Brain pericyte (primary cell): ENCODE results near the gene IZUMO2.
"Not testable (repeated sequence)": the region's sequence is repeated elsewhere in the genome, so short reads cannot be mapped to it uniquely, and the experiment has no call there.

ENCODE experiments used
- DNase-seq: peaks from one replicate; pipeline ENCODE4 v3.0.0-alpha.2; 2012; ENCODE audit warnings: low read depth, low spot score

IZUMO2 gene

DNA sequence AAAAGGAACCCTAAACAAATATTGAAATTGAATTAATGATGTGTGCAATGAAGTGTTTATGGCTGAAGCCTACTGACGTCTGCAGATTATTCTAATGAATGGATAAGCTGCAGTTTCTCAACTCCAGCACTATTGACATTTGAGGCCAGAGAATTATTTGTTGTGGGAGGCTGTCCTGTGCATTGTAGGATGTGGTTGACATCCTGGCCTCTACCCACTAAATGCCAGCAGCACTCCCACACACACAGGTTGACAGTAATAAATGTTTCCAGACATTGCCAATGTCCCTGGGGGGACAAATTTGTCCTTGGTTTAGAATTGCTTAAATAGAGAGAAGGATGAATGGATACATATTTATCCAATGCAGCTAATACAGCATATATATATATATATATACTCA is 21.1 kb upstream of the IZUMO2 start:
- no peak for DNase-seq

DNA sequence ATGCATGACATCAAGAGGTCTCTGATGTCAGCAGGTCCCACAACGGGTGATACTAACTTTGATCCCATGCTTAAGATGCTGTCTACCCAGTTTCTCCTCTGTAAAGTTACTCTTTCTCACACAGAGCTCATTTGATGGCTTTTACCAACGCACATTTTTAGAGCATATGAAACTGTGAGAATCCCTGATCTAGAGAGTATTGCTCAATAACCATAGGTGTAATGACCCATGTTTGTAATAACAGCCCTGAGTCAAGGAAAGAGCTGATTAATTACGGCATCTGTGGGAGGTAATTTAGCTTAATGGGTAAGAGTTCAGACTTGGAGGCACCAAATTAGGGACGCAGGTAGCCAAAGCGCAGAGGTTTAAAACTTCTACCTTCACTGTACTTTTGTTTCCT is 18.0 kb upstream of the IZUMO2 start:
- no peak for DNase-seq

DNA sequence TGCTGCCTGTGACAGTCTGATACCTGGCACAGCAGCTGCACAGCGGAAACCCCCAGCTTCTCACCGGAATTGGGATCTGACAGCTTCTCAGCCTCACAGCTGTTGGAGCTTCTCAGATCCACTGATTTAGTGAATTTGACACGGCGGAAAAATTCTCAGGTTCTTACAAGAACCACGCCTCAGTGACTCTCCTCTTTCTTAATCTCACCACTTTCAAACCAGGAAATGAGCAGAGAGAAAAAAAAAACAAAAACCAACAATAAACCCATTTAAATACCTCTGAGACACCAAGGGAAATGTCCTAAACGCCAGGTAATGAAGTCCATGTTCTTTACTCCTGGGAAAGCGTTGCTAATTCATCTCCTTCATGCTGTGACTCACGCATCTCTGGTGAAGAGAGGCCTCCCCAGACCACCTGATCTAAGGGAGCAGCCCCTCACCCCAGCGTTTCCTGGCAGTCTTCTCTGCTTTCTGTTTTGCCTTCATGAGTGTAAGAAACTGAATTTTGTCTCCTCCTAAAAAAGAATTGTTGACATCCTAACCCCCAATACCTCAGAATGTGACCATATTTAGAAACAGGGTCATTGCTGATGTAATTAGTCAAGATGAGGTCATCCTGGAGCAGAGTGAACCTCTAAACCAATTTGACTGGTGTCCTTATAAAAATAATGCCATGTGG is 15.9 kb upstream of the IZUMO2 start:
- DNase-seq: no peak

DNA sequence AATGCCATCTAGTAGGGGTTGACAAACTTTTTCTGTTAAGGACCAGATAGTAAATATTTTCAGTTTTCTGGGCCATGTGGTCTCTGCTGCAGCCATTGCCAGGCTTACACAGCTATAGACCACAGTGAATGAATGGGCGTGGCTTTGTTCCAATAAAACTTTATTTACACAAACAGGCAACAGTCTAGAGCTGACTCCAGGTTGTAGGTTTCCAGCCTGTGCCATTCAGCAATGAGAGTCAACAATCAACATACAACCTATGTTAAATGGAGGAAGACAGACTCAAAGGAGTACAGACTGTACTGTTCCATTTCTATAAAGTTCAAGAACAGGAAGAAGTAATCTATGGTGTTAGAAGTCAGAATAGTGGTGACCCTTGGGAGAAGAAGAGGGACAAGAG is 15.2 kb upstream of the IZUMO2 start:
- no peak for DNase-seq

DNA sequence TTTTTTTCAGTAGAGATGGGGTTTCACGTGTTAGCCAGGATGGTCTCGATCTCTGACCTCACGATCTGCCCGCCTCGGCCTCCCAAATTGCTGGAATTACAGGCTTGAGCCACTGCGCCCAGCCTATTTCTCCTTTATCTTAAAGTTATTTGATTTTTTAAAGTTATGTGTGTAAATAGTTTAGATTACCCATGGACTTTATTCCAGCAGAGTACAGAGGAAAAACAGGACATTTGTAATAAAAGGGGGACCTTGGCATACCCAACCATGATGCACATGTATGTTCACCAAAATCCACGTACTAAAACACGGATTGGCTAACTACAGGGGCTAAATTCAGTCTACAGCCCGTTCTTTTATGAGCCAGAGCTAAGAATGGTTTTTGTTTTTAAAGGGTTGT is 13.7 kb upstream of the IZUMO2 start:
- no peak for DNase-seq

DNA sequence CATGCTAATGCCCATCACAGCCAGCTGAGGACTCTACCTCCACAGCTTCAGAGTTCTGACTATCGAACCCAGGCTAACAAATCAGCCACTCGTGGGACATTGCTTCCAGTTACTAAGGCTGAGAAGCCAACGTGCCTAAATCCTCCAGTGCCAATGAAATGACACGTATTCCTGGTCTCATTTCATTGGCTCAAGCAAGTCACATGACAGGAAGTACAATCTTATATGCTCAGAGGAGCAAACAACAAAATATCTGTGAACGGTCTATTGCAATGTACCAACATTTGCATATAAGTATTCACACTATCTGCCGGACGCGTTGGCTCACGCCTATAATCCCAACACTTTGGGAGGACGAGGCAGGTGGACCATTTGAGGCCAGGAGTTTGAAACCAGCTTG is 12.8 kb upstream of the IZUMO2 start:
- no peak for DNase-seq

DNA sequence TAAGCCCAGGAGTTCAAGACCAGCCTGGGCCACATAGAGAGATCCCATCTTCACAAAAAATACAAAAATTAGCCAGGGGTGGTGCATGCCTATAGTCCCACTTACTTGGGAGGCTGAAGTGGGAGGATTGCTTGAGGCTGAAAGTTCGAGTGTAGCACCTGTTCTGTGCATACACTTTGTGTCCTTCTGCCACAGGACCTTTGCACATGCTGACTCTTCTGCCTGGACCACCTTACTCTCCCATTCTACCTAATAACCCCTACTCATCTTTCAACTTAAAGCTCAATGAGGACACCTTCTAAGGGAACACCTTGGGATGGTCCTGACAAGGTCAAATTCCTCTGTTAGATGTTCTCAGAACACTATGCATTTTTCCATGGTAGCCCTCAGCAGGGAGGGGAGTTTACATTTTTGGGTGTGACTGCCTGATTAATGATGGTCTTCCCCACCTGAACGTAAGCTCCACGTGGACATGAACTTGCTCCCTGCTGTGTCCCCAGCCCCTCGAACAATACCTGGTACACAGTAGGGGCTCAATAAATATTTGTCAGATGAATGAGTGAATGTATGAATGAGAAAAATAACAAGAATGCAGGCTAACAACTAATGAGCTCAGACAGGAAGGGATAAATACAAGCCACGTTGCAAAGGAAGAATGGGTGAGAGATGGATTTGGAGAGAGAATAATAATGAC is 11.2 kb upstream of the IZUMO2 start:
- no peak for DNase-seq

DNA sequence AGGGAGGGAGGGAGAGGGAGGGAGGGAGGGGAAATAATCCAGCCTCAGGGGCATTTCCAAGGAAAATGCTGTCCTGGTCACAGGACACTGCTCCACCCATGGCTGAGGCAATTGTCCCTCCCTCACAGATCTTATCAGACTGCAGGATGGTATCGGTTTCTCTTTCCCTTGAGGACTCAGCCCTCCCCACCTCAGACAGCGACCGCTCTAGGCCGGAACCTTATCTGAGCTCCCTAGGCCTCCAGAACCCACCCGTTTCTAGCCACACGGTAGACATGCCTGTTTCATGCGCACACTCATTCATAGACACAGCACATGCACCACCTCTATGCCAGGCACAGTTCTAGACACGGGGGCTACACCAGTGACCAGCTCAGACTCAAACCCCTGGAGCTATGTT is 10.0 kb upstream of the IZUMO2 start:
- no peak for DNase-seq

DNA sequence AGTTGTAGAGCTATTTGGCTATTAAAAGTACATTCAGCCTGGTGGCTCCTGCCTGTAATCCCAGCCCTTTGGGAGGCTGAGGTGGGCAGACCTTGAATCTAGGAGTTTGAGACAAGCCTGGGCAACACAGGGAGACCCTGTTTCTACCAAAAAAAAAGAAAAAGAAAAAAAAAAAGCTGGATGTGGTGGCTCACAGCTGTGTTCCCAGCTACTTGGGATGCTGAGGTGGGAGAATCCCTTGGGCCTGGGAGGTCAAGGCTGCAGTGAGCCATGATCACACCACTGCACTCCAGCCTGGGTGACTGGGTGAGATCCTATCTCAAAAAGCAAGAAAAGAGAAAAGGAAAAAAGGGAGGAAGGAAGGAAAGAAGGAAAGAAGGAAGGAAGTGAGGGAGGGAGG is 9.6 kb upstream of the IZUMO2 start:
- DNase-seq: no peak

DNA sequence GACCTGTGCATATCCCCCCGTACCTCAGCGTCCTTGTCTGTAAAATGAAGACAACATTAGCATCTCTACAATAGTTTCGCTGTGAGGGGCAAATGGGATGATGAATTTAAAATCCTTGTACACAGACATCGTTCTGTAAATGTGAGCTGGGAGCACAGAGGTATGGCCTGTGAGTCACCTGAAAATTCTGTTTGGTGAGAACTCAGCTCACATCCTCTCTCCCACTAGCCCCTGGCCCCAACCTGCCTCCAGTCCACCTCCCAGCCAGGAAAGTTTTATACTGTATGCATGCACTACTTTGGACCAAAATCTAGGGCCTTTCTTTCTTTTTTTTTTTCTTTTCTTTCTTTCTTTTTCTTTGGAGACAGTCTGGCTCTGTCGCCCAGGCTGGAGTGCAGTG is 8.7 kb upstream of the IZUMO2 start:
- DNase-seq: no peak

DNA sequence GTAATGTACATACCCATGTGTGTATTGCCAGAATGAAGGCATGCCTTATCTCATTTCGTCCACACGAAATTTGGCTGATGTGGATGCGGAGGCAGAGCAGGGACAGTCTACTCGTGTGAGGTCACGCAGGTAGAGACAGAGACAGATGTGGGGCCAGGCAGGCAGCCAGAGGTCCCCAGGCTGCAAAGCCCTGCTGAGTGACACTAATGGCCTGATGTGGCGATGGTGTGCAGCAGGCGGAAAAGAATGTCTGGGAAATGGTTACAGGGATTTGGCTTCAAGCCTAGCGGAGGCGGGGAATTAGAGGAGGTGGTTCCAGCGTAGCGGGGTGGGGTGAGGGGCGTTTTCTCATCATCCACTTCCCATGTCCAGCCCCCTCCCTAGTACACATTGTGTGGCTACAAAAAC is 4.2 kb upstream of the IZUMO2 start:
- no peak for DNase-seq

DNA sequence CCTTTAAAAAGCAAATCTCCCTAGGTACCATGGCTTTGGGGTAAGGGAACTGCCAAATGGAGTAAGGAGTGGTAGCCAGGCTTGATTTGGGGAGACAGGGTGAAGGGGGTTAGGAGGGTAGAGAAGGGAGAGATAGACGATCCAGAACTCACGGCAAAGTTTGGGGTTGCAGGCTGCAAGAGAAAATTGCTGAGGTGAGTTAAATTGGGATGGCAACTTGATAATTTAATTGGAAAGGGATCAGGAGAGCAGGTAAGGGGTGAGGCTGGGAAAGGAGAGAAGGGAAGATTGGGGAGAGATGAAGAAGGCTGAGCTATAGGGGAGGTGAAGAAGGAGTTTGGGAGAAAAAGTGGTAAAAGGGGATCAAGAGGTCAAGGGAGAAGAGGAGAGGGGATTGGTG is 4.0 kb downstream of the IZUMO2 start:
- no peak for DNase-seq

DNA sequence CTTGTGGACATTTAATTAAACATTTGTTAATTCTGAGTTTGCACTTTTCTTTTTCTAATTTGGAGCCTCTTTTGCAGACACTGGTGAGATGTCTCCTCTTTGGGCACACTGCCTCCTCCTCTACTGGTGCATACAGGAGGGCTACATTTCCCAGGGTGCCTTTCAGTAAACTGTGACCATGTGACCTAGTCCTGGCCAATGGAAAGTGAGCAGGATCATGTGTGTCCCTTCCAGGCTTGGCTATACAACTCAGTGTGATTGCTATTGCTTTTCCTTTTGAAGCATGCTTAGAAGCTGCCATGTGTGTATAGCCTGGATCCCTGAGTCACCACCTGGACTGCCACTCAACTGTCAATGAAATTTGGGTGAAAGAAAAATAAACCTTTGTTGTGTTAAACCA is 4.5 kb downstream of the IZUMO2 start:
- DNase-seq: no peak

DNA sequence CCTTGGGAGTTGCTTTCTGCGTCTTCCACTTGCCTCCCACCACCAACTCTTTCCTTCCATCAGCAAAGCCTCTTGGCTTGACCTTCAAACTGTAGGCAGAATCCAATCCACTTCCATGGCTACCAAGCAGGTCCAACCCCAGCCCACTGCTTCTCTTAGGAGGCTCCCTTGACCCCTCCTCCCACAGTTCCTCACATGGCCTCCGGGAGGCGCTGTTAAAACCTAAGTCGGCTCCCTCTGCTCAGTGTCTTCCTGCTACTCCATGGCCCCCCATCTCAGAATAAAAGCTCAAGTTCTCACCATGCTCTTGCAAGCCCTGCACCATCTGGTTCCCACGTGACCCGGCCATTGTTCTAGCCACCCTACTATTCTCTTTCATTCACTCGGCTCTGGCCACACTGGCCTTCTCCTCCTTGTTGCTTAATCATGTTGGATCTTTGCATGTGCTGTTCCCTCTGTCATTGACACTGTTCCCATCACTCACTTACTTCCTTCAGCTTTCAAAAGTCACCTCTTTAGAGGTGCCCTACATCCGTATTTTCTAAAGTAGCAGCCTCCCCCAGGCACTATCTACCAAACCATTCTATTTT is 7.5 kb downstream of the IZUMO2 start:
- DNase-seq: no peak

DNA sequence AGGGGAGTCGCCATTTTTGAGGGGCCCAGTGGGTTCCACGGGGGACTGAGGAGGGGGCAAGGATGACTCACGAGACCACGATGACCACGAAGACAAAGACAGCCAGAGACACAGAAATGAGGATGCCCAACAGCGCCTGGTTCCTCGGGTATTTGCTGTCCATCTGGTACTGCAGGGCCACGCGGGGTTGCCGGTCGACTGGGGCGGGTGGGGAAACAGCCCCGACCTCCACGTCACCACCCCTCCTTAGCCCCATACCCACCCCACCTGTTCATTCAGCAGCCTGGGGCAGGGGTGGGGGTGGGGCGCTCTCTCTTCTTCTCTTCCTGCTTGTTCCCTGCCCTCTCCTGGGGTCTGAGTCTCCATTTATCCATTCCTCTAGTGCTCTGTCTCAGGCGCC is 8.6 kb downstream of the IZUMO2 start:
- no peak for DNase-seq

DNA sequence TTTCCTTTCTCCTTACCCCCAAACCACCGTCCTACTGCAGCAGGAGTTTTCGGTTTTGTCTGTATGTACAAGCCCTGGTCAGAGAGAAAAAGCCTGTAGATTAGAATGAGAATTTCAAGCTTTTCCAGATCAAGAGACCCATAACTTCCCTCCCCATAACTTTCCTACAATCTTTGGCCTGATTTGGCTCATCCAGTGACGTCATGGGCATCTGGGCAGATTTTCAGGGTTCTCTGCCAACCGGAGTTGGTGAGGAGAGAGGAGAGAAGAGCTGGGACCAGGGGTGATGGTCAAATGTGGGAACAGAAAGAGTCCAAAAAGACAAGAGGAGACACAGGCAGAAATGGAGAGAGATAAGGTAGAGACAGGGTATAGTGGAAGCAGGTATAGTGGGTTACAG is 10.5 kb downstream of the IZUMO2 start:
- no peak for DNase-seq

DNA sequence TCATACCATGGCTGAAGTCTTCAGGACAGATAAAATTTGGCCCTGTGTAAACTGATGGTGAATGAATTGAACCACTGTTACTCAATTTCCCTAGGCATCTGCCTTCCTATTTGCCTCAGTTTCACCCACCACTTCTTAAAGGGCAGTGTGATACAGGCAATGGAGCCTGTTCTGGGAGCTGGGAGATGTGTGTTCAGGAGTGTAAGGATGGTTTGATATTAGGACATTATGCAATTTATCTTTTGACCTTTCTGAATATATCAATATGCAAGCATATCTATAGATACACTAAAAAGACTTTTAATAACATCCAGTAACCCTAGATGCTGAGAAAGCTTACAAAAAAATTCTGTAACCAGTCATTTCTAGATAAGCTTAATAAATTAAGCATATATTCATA is 14.6 kb downstream of the IZUMO2 start:
- no peak for DNase-seq

DNA sequence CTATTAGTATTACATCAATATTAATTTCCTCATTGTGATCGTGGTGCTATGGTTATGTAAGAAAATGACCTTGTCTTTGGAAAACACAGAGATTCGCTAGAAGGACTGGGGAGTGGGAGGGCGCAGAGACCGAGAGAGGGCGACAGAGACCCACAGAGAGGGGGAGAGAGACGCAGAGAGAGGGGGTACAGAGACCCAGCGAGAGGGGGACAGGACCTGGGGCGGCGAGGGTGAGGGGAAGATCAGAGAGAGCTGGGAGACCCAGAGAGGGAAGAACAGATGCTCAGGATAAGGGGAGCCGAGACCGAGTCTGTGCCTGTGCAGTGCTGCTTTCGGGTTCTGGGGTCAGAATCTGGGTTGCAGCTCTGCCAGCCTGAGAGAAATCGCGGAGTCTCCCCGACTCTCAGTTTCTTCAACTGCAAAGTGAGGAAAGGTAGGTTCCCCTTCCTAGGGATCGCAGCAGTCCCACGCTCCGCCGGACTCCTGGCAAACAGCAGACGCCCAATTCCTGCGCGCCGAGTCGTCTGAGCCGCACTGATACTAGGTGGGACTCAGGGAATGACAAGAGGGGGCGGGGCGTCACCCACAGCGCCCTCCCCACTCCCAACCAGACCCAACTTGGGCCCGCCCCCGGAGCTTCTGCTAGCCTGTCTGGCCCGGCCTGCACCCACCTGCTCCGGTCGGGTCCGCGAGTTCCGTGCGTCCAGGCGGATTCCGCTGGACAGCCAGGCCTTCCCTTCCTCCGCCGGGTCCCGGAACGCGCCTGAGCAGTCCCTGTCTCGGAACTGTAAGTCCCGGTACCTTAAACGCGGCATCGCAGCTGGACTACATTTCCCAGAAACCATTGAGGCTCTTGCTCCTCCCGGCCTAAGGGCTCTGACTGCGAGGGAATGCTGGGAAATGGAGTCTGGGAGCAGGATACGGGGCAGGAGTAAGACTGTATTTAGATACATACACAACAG is 15.3 kb downstream of the IZUMO2 start:
- DNase-seq: no peak

DNA sequence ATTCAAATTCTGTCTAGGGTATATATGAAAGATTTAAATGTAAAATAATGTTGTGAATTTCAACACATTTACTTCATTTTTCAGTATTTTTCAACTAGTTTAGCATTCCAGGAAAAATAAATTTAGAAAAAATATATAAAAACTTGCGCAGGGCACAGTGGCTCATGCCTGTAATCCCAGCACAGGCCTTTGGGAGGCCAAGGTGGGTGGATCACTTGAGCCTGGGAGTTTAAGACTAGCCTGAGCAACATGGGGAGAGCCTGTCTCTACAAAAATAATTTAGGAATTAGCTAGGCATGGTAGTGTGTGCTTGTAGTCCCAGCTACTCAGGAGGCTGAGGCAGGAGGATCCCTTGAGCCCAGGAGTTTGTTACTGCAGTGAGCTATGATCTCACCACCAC is 21.2 kb downstream of the IZUMO2 start:
- not testable (repeated sequence) for DNase-seq

DNA sequence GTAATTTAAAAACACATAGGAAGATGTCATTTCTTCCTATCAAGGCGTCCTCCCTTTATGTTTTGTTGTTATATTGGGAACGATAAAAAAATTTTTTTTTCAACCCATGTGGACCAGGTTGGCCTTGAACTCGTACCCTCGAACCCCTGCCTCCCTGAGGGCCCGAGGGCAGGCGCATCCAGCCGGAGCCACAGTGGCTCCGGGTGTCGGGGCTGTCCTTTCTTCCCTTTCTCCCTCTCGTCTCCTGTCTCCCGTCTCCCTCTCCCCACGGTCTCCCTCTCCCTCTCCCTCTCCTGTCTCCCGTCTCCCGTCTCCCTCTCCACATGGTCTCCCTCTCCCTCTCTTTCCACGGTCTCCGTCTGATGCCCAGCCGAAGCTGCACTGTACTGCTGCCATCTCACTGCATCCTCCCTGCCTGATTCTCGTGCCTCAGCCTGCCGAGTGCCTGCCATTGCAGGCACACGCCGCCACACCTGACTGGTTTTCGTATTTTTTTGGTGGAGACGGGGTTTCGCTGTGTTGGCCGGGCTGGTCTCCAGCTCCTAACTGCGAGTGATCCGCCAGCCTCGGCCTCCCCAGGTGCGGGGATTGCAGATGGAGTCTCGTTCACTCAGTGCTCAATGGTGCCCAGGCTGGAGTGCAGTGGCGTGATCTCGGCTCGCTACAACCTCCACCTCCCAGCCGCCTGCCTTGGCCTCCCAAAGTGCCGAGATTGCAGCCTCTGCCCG is 22.8 kb downstream of the IZUMO2 start:
- not testable (repeated sequence) for DNase-seq

DNA sequence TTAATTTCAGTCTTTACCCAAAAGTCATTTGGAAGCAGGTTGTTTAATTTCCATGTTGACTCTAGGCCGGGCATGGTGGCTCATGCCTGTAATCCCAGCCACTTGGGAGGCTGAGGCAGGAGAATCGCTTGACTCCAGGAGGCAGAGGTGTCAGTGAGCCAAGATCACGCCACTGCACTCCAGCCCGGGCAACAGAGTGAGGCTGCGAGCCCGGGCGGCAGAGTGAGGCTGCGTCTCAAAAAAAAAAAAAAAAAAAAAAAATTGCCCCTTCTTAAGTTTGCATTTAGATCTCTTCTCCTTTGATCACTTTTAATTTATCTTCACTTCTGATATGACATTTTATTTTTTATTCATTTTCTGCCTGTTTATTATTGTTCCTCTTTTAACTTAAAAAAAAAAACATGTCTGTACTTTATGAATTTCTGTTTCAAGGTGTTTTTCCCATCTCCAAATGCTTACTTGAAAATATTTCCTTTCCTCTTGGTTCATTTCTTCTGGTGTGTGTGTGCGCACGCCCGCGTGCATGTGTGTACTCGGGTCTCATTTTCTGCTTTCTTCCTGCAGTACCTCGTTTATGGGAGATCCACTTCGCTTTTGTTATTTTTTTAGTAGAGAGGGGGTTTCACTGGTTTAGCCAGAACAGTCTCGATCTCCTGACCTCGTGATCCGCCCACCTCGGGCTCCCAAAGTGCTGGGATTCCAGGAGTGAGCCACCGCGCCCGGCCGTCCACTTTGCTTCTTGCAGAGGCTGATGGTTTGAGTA is 26.3 kb downstream of the IZUMO2 start:
- DNase-seq: not testable (repeated sequence)
